ENCODE results near the gene RECQL. TPM values are rescaled to one million over a fixed set of nuclear protein-coding genes. Genes with fewer than 3 reads are reported as not detected.

The RECQL gene
- total and polyA plus RNA-seq, 2 donors (not counting 1 experiment from before 2014, with no cell fraction given), result 54.8 to 62.6 TPM

GRCh38 chr12:21459474-21459873 is 42.0 kb downstream of the RECQL start:
- no peaks in the 10 kb centered on the region for H3K79me2 ChIP-seq (ENCODE audit: control insufficient read depth, insufficient read depth, low read length)
- no peak overlapping the region for H3K27ac ChIP-seq (ENCODE audit: insufficient read depth, low read length)
- no peaks in the 10 kb centered on the region for H3K36me3 ChIP-seq (ENCODE audit: control insufficient read depth, insufficient read depth, low read length)
- H3K27me3 ChIP-seq (ENCODE audit: control insufficient read depth, insufficient read depth, low read length), result no peaks in the 10 kb centered on the region
- H2AFZ ChIP-seq (ENCODE audit: low read length), result no peak overlapping the region
- H4K20me1 ChIP-seq (ENCODE audit: control insufficient read depth, extremely low read depth, insufficient read depth, low read length), result no peaks in the 10 kb centered on the region
- H3K4me2 ChIP-seq (ENCODE audit: extremely low read depth, insufficient read depth, low read length), result no peak overlapping the region
- no peak overlapping the region for H3K9ac ChIP-seq (ENCODE audit: insufficient read depth, low read length)
- DNase-seq (ENCODE audit: low read depth in 2 of 2), result no peak
- no peak overlapping the region for H3K4me3 ChIP-seq (replicated peaks in 1 of 4; ENCODE audit: control extremely low read depth in 1 of 4, insufficient read depth in 1 of 4, low read depth in 3 of 4, low read length in 4 of 4)
- no peaks in the 10 kb centered on the region for H3K9me3 ChIP-seq (ENCODE audit: control insufficient read depth, insufficient read depth, low read depth, low read length)
- no peaks in the 10 kb centered on the region for H3K4me1 ChIP-seq (ENCODE audit: control insufficient read depth, extremely low read depth, insufficient read depth, low read length)
- TF ChIP-seq, protein P1, sequence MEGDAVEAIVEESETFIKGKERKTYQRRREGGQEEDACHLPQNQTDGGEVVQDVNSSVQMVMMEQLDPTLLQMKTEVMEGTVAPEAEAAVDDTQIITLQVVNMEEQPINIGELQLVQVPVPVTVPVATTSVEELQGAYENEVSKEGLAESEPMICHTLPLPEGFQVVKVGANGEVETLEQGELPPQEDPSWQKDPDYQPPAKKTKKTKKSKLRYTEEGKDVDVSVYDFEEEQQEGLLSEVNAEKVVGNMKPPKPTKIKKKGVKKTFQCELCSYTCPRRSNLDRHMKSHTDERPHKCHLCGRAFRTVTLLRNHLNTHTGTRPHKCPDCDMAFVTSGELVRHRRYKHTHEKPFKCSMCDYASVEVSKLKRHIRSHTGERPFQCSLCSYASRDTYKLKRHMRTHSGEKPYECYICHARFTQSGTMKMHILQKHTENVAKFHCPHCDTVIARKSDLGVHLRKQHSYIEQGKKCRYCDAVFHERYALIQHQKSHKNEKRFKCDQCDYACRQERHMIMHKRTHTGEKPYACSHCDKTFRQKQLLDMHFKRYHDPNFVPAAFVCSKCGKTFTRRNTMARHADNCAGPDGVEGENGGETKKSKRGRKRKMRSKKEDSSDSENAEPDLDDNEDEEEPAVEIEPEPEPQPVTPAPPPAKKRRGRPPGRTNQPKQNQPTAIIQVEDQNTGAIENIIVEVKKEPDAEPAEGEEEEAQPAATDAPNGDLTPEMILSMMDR (conservative IDR thresholded peaks at IDR 0.05 in 1 of 2, IDR thresholded peaks at IDR 0.05 in 1 of 2; ENCODE audit: low read depth in 1 of 2, low read length in 2 of 2), result no peak
- no peak for TF ChIP-seq EZH2 (IDR thresholded peaks at IDR 0.05; ENCODE audit: low read length, missing control alignments)

DNA sequence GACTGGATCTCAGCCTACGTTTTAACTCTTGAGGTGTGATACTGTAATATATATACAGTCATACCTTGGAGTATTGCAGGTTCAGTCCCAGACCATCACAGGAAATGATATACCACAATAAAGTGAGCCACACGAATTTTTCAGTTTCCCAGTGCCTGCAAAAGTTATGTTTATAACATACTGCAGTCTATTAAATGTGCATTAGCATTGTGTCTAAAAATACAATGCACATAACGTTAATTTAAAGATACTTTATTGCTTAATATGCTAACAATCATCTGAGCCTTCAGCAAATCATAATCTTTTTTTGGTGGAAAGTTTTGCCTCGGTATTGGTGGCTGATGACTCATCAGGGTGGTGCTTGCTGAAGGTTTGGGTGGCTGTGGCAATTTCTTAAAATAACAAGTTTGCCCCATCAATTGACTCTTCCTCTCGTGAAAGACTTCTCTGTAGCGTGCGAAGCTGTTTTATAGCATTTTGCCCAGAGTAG is 45.1 kb downstream of the RECQL start:
- no peaks in the 10 kb centered on the region for H3K79me2 ChIP-seq (ENCODE audit: control insufficient read depth, insufficient read depth, low read length)
- H3K27me3 ChIP-seq (ENCODE audit: control insufficient read depth, insufficient read depth, low read length), result no peaks in the 10 kb centered on the region
- no peaks in the 10 kb centered on the region for H4K20me1 ChIP-seq (ENCODE audit: control insufficient read depth, extremely low read depth, insufficient read depth, low read length)
- H3K27ac ChIP-seq (ENCODE audit: insufficient read depth, low read length), result no peak overlapping the region
- H3K4me2 ChIP-seq (ENCODE audit: extremely low read depth, insufficient read depth, low read length), result no peak overlapping the region
- no peaks in the 10 kb centered on the region for H3K36me3 ChIP-seq (ENCODE audit: control insufficient read depth, insufficient read depth, low read length)
- no peak overlapping the region for H2AFZ ChIP-seq (ENCODE audit: low read length)
- no peak overlapping the region for H3K9ac ChIP-seq (ENCODE audit: insufficient read depth, low read length)
- no peaks in the 10 kb centered on the region for H3K9me3 ChIP-seq (ENCODE audit: control insufficient read depth, insufficient read depth, low read depth, low read length)
- no peak overlapping the region for H3K4me3 ChIP-seq (replicated peaks in 1 of 4; ENCODE audit: control extremely low read depth in 1 of 4, insufficient read depth in 1 of 4, low read depth in 3 of 4, low read length in 4 of 4)
- H3K4me1 ChIP-seq (ENCODE audit: control insufficient read depth, extremely low read depth, insufficient read depth, low read length), result no peaks in the 10 kb centered on the region
- DNase-seq (ENCODE audit: low read depth in 2 of 2), result no peak
- TF ChIP-seq EZH2 (IDR thresholded peaks at IDR 0.05; ENCODE audit: low read length, missing control alignments), result no peak
- TF ChIP-seq, protein P1 (conservative IDR thresholded peaks at IDR 0.05 in 1 of 2, IDR thresholded peaks at IDR 0.05 in 1 of 2; ENCODE audit: low read depth in 1 of 2, low read length in 2 of 2), result no peak

GRCh38 chr12:21453312-21453852 is 48.1 kb downstream of the RECQL start:
- Histone ChIP-seq H3K27ac (ENCODE audit: insufficient read depth, low read length) (no peak overlapping the region), H3K9ac (ENCODE audit: insufficient read depth, low read length) (no peak overlapping the region), H3K79me2 (ENCODE audit: control insufficient read depth, insufficient read depth, low read length) (no peaks in the 10 kb centered on the region), H4K20me1 (ENCODE audit: control insufficient read depth, extremely low read depth, insufficient read depth, low read length) (no peaks in the 10 kb centered on the region), H3K36me3 (ENCODE audit: control insufficient read depth, insufficient read depth, low read length) (no peaks in the 10 kb centered on the region), H3K27me3 (ENCODE audit: control insufficient read depth, insufficient read depth, low read length) (no peaks in the 10 kb centered on the region), H3K4me1 (ENCODE audit: control insufficient read depth, extremely low read depth, insufficient read depth, low read length) (no peaks in the 10 kb centered on the region), H2AFZ (ENCODE audit: low read length) (no peak overlapping the region), H3K4me3 (replicated peaks in 1 of 4; ENCODE audit: control extremely low read depth in 1 of 4, insufficient read depth in 1 of 4, low read depth in 3 of 4, low read length in 4 of 4) (no peak overlapping the region), H3K4me2 (ENCODE audit: extremely low read depth, insufficient read depth, low read length) (no peak overlapping the region), H3K9me3 (ENCODE audit: control insufficient read depth, insufficient read depth, low read depth, low read length) (no peaks in the 10 kb centered on the region)
- TF ChIP-seq, protein P1 (conservative IDR thresholded peaks at IDR 0.05 in 1 of 2, IDR thresholded peaks at IDR 0.05 in 1 of 2; ENCODE audit: low read depth in 1 of 2, low read length in 2 of 2), result no peak
- TF ChIP-seq EZH2 (IDR thresholded peaks at IDR 0.05; ENCODE audit: low read length, missing control alignments), result no peak
- DNase-seq (ENCODE audit: low read depth in 2 of 2), result no peak

All from fibroblast of lung (primary cell).